Measurements from ENCODE around the gene HPS4.

HPS4 gene

DNA sequence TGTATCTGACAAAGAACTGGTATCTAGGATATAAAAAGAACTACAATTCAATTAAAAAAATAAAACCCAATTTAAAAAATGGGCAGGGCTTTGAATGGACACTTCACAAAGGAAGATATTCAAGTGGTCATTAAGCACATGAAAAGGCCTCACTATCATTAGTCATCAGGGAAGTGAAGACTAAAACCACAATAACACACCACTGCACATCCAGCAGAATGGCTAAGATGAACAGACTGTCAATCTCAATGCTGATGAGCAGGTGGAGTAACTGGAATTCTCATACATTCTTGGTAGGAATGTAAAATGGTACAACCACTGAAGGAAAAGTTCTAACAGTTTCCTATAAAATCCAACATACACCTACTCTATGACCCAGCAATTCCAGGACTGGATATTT is 8.9 kb downstream of the HPS4 start:
- H3K9me3 ChIP-seq = no peaks in the 10 kb centered on the region; the same call in 1 of the 2 replicates
- in situ Hi-C loops (cut with MboI; ENCODE audit: low sequenced_read_pairs) = no loop called here
- no peak for DNase-seq (ENCODE audit: low spot score in 2 of 2)
- peaks cover 21% of the 10 kb centered on the region for H3K4me1 ChIP-seq
- peaks cover 57% of the 10 kb centered on the region for H3K36me3 ChIP-seq (replicated peaks)
- no peak overlapping the region for H3K4me3 ChIP-seq
- H3K27me3 ChIP-seq (ENCODE audit: low read depth) = no peaks in the 10 kb centered on the region

DNA sequence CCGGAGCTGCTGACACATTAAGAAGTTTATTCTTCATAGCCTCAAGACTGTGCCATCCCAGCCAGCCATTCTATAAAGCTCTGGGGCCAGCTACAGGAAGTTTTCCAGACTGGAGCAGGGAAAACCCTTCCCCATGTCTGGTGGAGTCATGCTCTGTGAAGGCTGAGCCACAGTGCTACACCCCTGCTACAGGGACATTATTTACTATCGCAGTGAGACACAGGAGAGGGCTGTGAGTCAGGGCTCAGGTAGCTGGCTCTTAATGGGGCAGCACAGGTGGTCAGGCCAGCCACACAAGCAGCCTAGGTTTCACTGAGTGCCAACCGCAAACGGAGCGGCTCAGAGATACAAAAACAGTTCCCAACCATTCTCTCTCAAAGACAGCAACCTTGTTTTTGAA is 12.1 kb downstream of the HPS4 start:
- in situ Hi-C loops (cut with MboI; ENCODE audit: low sequenced_read_pairs) = no loop called here
- peaks cover 14% of the 10 kb centered on the region for H3K4me1 ChIP-seq
- no peak overlapping the region for H3K4me3 ChIP-seq
- no peaks in the 10 kb centered on the region for H3K27me3 ChIP-seq (ENCODE audit: low read depth)
- H3K36me3 ChIP-seq (replicated peaks) = peaks cover 56% of the 10 kb centered on the region
- H3K9me3 ChIP-seq = no peaks in the 10 kb centered on the region
- no peak for DNase-seq (ENCODE audit: low spot score in 2 of 2)

DNA sequence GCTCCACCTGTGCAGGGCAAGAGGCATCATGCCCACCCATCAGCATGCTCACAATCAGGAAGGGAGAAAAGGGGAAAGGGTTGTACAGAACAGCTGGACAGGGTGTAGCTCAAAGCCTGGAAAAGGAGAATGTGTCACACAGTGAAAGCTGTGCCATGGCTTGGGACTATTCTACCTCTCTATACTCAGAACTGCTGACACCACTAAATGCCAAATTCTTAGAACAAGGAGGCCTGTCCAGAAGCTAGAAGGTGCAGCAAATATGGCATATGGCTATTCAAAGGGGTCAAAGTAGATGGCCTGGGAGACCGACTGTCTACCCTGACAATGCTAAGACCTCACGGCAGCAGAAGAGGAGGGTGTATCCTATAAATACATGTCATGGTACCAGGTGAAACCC is 12.8 kb downstream of the HPS4 start:
- Histone ChIP-seq H3K27me3 (ENCODE audit: low read depth) (no peaks in the 10 kb centered on the region), H3K4me3 (no peak overlapping the region), H3K36me3 (replicated peaks) (peaks cover 61% of the 10 kb centered on the region), H3K4me1 (peaks cover 14% of the 10 kb centered on the region), H3K9me3 (no peaks in the 10 kb centered on the region)
- no peak for DNase-seq (ENCODE audit: low spot score in 2 of 2)
- in situ Hi-C loops (cut with MboI; ENCODE audit: low sequenced_read_pairs) = no loop called here

DNA sequence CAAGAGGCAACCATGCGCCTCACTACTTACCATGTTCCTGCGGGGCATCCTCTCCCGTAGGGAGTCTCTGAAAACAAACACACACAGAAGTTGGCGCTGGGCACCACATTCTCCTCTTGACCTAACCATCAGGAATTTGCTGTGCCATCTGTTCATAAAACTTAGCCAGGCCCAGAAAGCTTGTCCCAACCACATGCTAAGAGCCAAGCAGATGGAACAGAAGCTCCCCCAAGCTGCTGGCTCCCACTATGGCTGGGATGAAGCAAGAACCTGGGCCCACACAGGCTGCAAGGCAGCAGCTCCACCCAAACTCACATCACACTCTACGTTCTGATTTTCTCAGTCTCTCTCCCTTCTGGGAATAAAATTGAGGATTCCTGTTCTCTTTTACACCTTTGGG is 17.4 kb downstream of the HPS4 start:
- H3K36me3 ChIP-seq (replicated peaks) = peaks cover 79% of the 10 kb centered on the region
- no peaks in the 10 kb centered on the region for H3K27me3 ChIP-seq (ENCODE audit: low read depth)
- no peaks in the 10 kb centered on the region for H3K9me3 ChIP-seq
- DNase-seq (ENCODE audit: low spot score in 2 of 2) = no peak
- in situ Hi-C loops (cut with MboI; ENCODE audit: low sequenced_read_pairs) = no loop called here
- H3K4me3 ChIP-seq = no peak overlapping the region
- peaks cover 3% of the 10 kb centered on the region for H3K4me1 ChIP-seq

DNA sequence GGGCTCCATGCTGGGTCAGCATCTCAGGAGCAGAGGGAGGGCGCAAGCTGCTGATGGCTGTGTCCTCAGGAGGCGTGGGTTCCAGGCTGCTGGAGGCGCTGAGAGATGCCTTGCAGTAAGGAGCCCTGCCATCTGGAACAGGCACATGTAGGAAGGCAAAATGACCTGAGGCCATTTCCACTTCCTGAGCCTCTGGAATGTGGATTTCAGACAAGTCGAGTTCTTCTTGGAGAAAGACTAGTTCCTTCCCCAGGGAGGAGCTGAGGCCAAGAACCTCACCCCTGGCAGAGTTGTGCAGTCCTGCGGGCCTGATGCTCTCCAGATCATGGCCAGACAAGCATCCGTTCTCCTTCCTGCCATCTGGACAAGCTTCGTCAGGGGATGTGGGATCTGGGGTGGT is 19.3 kb downstream of the HPS4 start:
- H3K27me3 ChIP-seq (ENCODE audit: low read depth) = no peaks in the 10 kb centered on the region
- H3K4me3 ChIP-seq = no peak overlapping the region
- H3K36me3 ChIP-seq (replicated peaks) = peaks cover 77% of the 10 kb centered on the region
- no peaks in the 10 kb centered on the region for H3K9me3 ChIP-seq
- in situ Hi-C loops (cut with MboI; ENCODE audit: low sequenced_read_pairs) = loop anchor here (5.0 kb wide), 1 partner anchor 97 kb away; no protein-coding TSS in a partner anchor
- no peak for DNase-seq (ENCODE audit: low spot score in 2 of 2)
- H3K4me1 ChIP-seq = peaks cover 5% of the 10 kb centered on the region

DNA sequence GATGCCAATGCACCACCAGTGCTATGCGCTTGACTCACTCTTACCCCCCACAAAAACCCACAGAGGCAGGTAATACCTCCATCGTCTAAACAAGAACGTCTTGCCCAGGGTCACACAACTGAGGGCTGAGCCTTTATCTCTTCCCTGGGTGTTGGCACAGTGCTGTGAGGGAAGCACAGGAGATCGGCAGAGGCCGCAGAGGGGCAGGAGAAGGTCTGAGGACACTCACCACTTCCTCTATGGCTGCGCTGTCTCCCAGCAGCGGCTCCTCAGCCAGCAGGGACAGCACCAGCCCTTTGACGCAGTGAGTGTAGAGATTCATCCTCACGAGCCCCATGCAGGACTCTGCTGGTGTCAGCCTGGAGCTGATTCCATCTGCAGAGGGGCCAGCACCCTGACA is 19.9 kb downstream of the HPS4 start:
- no peak for DNase-seq (ENCODE audit: low spot score in 2 of 2)
- no peaks in the 10 kb centered on the region for H3K9me3 ChIP-seq
- peaks cover 5% of the 10 kb centered on the region for H3K4me1 ChIP-seq
- in situ Hi-C loops (cut with MboI; ENCODE audit: low sequenced_read_pairs) = loop anchor here (5.0 kb wide), 1 partner anchor 96 kb away; no protein-coding TSS in a partner anchor
- no peak overlapping the region for H3K4me3 ChIP-seq
- H3K36me3 ChIP-seq (replicated peaks) = peaks cover 75% of the 10 kb centered on the region
- H3K27me3 ChIP-seq (ENCODE audit: low read depth) = no peaks in the 10 kb centered on the region

DNA sequence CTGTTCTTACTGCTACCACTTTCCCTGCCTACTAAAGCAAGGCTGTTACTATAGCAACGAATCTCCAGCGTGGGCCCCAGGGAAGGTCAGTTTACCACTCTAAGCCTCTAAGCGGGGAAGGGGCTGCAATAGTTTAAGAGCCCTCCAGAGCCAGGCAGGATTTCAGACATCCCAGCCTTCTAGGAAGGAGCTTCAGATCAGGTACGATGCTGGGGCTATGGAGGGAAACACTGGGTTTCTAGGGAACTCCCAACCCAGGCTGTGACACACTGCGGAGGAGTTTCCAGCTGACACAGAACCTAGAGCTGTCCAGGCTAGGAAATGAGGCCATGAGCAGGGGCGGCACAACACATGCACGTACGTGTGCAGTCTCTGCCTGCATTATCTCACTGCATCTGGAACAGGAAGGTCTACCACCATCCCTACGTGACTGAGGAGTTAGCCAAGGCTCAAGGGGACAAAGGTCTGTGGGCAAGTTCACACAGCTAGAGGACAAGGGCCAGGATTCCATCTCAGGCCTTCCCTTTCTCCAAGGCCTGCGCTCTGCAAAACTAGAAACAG is 20.4 kb downstream of the HPS4 start:
- no peak for DNase-seq (ENCODE audit: low spot score in 2 of 2)
- no peaks in the 10 kb centered on the region for H3K9me3 ChIP-seq
- no peaks in the 10 kb centered on the region for H3K27me3 ChIP-seq (ENCODE audit: low read depth)
- H3K36me3 ChIP-seq (replicated peaks) = peaks cover 72% of the 10 kb centered on the region
- in situ Hi-C loops (cut with MboI; ENCODE audit: low sequenced_read_pairs) = loop anchor here (5.0 kb wide), 1 partner anchor 96 kb away; no protein-coding TSS in a partner anchor
- H3K4me3 ChIP-seq = no peak overlapping the region
- peaks cover 5% of the 10 kb centered on the region for H3K4me1 ChIP-seq

DNA sequence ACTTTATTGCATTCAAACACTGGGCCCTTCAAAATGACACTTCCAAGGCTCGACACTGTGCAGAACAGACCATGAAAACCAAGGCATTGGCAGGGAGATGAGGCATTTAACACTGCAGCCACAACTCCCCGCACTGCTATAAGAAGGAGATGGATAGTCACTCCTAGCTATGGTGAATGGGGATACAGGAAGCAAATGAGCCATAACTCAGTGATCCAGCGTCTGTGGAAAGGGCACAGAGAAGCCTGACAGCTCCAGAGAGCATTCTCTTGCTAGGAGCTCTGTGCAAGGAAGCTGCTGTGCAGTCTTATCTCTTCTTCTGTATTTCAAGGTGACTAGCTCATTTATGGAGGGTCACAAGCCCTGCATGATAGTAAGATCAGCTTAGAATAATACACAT is 20.9 kb downstream of the HPS4 start:
- in situ Hi-C loops (cut with MboI; ENCODE audit: low sequenced_read_pairs) = loop anchor here (5.0 kb wide), 1 partner anchor 95 kb away; no protein-coding TSS in a partner anchor
- H3K9me3 ChIP-seq = no peaks in the 10 kb centered on the region
- peaks cover 5% of the 10 kb centered on the region for H3K4me1 ChIP-seq

DNA sequence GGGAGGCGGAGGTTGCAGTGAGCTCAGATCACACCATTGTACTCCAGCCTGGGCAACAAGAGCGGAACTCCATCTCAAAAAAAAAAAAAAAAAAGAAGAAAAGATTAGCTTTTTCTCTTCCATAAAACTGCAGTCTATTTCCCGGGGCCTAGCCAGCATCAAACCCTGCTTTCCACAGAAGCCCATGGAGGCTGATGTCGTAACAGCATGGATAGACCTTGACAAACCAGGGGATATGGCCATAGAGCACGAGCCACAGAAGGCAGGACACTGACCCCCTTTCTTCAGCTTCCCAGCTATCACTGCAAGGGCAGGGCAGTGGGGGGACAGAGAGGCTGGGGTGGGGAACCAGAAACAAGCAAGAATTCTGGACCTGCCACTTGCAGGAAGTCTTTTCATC is 21.5 kb downstream of the HPS4 start:
- H3K9me3 ChIP-seq = no peaks in the 10 kb centered on the region
- no peak overlapping the region for H3K4me3 ChIP-seq
- no peak for DNase-seq (ENCODE audit: low spot score in 2 of 2)
- H3K4me1 ChIP-seq = peaks cover 5% of the 10 kb centered on the region
- H3K27me3 ChIP-seq (ENCODE audit: low read depth) = no peaks in the 10 kb centered on the region
- H3K36me3 ChIP-seq (replicated peaks) = peaks cover 73% of the 10 kb centered on the region
- in situ Hi-C loops (cut with MboI; ENCODE audit: low sequenced_read_pairs) = loop anchor here (5.0 kb wide), 1 partner anchor 95 kb away; no protein-coding TSS in a partner anchor

More for the DNA sequence above, 20.9 kb downstream of the HPS4 start:
- H3K27me3 ChIP-seq (ENCODE audit: low read depth) = no peaks in the 10 kb centered on the region
- no peak for DNase-seq (ENCODE audit: low spot score in 2 of 2)
- H3K36me3 ChIP-seq (replicated peaks) = peaks cover 73% of the 10 kb centered on the region
- no peak overlapping the region for H3K4me3 ChIP-seq

DNA sequence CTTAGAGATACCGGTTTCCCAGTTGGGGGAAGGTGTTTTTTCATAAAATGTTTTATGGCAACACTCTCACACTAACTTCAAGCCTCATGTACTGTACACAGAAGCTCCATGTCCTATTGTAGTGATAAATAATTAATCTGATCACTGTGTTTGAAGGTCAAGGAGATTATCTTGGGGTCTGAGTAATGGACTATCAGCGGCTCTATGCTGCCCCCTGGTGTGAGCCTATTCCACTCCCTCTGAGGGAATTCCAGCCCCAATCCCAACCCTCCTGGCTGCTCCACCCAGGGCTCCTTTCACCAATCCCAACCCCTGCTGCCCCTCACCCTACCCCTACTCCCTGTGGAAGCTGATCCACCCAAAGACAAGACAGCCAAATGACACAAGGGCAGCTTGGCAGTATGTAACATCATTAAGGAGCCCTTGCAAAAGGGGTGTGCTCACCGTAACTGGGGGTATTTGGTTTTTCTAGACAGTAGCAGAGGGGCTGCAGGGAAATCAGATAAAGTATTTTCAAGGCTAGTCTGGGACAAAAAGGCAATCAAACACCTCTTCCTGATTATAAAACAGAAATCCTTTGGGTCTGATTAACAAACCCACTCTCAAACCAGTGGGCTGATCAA is 22.3 kb downstream of the HPS4 start:
- Histone ChIP-seq H3K36me3 (replicated peaks) (peaks cover 67% of the 10 kb centered on the region), H3K4me1 (peaks cover 5% of the 10 kb centered on the region), H3K4me3 (no peak overlapping the region), H3K9me3 (no peaks in the 10 kb centered on the region), H3K27me3 (ENCODE audit: low read depth) (no peaks in the 10 kb centered on the region)
- peak; percentile 78 to 93 for DNase-seq (ENCODE audit: low spot score in 2 of 2)
- in situ Hi-C loops (cut with MboI; ENCODE audit: low sequenced_read_pairs) = loop anchor here (5.0 kb wide), 1 partner anchor 94 kb away; no protein-coding TSS in a partner anchor

DNA sequence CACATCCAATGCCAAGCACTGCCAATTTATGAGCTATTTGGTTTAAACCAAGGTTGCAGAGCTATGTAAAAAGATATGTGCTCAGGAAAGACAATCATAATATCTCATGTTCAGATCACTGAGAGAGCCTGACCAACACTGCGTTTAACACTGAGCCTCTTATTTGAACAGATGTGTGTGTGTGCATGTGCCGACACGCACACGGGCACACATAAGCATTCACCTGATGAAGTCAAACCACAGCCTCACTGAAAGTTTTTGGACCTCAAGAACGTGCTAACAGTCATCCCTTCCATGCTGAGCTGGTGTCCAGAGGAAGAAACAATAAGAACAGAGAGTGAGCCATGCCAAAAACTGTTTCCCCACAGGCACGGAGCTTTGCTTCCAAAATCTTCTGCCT is 23.4 kb downstream of the HPS4 start:
- in situ Hi-C loops (cut with MboI; ENCODE audit: low sequenced_read_pairs) = loop anchor here (5.0 kb wide), 1 partner anchor 93 kb away; no protein-coding TSS in a partner anchor
- DNase-seq (ENCODE audit: low spot score in 2 of 2) = no peak
- Histone ChIP-seq H3K27me3 (ENCODE audit: low read depth) (no peaks in the 10 kb centered on the region), H3K4me3 (no peak overlapping the region), H3K4me1 (peaks cover 5% of the 10 kb centered on the region), H3K9me3 (no peaks in the 10 kb centered on the region), H3K36me3 (replicated peaks) (peaks cover 62% of the 10 kb centered on the region)

DNA sequence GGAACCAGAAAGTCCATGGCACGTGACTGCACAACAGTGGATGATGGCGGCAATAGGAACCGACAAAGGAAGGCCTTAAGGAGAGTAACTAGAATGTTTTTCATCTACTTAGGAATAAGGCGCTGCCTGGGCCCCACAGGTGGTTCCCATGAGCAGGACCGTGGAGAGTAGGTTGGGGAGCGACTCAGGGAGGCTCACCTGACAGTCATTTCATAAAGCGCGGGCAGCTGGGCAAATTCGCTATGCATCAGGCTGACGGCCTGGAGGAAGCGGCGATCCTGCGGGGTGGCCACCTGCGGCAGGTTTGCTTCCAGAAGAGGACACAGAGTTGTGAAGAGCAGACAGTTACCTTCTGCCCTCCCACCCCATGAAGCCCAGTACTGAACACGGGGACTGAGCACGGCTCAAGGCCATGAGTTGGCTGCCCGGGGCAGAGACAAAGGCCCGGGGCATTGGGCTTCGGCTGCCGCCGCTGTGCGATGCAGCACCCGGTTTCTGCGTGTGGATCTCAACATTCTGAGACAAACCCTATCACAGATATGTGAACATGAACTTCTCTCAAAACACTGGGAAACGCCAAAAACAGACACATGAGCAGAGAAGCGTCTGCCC is 25.8 kb downstream of the HPS4 start:
- H3K27me3 ChIP-seq (ENCODE audit: low read depth) = no peaks in the 10 kb centered on the region
- no peak overlapping the region for H3K4me3 ChIP-seq
- no peak for DNase-seq (ENCODE audit: low spot score in 2 of 2)
- in situ Hi-C loops (cut with MboI; ENCODE audit: low sequenced_read_pairs) = no loop called here
- peaks cover 57% of the 10 kb centered on the region for H3K36me3 ChIP-seq (replicated peaks)
- H3K9me3 ChIP-seq = no peaks in the 10 kb centered on the region
- peaks cover 5% of the 10 kb centered on the region for H3K4me1 ChIP-seq

DNA sequence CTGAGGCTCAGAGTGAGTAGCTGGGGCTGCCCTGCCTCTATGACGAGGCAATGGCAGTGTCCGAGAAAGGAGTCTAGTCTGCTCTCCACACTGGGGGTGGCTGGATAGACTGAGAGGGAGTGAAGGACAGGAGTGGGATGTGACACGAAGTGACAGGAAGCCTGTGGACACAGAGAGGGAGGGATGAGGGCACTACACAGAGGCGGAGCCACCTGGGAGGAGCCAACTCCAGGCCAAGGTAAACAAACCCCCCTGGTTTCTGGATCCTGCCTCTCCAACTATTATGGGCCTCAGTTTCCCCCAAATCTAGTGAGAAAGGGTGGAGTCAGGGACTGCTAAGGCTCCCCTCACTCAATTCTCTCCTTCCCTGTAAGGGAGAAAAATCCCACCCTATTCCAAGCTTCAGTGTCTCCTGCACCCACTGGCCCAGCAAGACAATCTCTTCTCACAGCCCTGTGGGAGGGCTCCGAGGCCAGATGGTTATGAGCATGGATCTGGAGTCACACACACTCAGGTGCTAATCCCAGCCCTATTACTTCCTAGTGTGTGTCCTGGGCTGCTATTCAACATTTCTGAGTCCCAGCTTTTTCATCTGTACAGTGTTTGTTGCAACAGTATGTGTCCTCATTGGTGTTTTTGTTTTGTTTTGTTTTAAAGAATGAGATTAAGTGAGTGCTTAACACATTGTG is 29.6 kb downstream of the HPS4 start:
- Histone ChIP-seq H3K27me3 (ENCODE audit: low read depth) (no peaks in the 10 kb centered on the region), H3K4me1 (no peaks in the 10 kb centered on the region), H3K36me3 (replicated peaks) (peaks cover 43% of the 10 kb centered on the region), H3K4me3 (no peak overlapping the region), H3K9me3 (no peaks in the 10 kb centered on the region)
- in situ Hi-C loops (cut with MboI; ENCODE audit: low sequenced_read_pairs) = no loop called here
- DNase-seq (ENCODE audit: low spot score in 2 of 2) = no peak

DNA sequence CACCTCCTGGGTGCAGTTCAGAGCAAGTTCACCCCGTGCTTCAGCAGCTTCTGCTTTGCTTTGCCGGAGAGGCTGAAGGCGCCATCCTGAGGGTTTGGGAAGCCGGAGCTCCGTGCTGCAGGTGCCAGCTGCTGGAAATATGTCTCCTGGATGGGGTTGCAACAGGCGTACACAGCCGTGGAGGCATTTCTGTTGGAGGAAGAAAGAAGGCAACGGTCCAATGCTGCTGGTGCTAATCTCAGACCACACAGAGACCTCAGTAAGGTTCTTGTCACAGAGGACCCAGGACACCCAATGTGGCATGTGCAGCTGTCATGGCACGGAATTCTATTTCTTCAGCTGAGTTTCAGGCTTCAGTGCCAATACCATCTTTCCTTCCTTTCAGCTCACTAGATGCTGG is 30.4 kb downstream of the HPS4 start:
- in situ Hi-C loops (cut with MboI; ENCODE audit: low sequenced_read_pairs) = no loop called here
- no peak overlapping the region for H3K4me3 ChIP-seq
- DNase-seq (ENCODE audit: low spot score in 2 of 2) = no peak
- H3K4me1 ChIP-seq = no peaks in the 10 kb centered on the region
- H3K27me3 ChIP-seq (ENCODE audit: low read depth) = no peaks in the 10 kb centered on the region
- no peaks in the 10 kb centered on the region for H3K9me3 ChIP-seq
- H3K36me3 ChIP-seq (replicated peaks) = peaks cover 41% of the 10 kb centered on the region
